Activated T-helper 9 cell treated with anti-CD3 and anti-CD28 coated beads, Interleukin-2, amount 50 U/mL, for 16 hours (primary cell): ENCODE data around the gene ZNF100.
"Not testable (repeated sequence)": the region's sequence is repeated elsewhere in the genome, so short reads cannot be mapped to it uniquely, and the experiment has no call there.

Experiments
- DNase-seq: peaks from one replicate; pipeline ENCODE4 v3.0.0-alpha.2; 2020; ENCODE audit warnings: low read depth

The ZNF100 gene

GRCh38 chr19:21704320-21704719 is 63.1 kb downstream of the ZNF100 start:
- no peak for DNase-seq

- no peak for DNase-seq
Measured at GRCh38 chr19:21699197-21699596, 68.2 kb downstream of the ZNF100 start.

GRCh38 chr19:21698215-21698614 is 69.2 kb downstream of the ZNF100 start:
- no peak for DNase-seq

DNA sequence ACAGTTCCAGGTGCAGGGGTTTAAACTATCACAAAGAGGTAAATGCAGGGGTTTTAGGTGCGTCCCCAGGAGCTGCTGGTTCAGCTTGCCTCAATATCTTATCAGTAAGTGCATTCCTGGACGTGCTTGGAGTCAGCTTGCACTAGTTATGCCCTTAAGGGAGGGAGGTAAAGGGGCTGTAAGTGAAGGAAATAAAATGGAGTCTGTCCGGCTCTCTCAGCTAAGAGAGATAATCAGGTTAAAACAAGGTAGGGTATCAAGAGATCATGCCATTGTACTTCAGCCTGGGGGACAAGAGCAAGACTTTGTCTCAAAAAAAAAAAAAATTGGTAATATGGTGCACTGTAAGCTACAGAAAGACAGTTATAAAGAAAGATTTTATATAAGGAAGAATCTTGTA is 69.7 kb downstream of the ZNF100 start:
- no peak for DNase-seq

DNA sequence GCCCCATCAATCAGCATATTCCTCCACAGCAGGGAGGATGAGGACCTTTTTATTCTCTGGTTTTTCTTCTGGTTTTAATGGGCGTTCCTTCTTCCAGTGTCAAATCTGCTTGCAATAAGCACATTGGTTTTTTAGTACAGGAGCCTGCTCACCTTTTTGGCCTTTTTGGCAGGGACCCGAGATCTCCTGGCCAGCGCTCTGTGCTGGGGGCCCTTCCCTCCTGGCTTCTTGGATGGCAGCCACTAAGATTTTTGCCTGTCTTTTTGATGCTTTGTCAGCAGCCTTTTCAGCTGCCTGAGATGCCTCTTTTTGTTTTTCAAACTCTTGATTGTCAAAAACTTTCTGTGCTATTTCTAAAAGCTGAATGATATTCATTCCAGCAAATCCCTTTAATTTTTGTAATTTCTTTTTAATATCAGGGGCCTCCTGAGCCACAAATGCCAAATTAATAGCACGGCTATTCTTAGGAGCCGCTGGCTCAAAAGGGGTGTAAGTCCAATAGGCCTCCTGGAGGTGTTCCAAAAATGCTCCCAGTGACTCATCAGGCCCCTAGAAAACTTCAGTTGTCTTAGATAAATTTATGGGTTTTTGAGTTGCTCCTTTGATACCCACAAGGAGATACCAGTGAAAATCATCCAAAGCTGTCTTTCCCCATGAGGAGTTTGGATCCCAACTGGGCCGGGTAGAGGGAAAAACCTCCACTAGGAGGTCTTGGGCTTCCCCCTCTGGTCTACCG is 73.0 kb downstream of the ZNF100 start:
- no peak for DNase-seq

DNA sequence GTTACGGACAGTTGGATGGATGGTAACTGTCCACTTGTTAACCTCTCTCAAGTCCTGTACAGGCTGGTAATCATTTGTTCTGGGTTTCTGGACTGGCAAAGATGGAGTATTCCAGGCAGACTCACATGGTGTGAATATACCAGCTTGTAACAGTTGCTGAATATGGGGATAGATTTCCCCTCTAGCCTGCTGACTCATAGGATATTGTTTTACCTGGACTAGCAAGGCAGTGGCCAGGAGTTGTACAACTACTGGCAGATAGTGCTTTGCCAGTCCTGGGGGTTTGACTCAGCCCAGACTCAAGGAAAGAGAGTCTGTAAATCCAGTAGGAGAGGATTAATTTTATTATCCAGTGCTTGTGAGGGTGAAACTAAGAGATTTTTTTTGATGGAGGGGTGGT is 74.0 kb downstream of the ZNF100 start:
- DNase-seq = no peak

DNA sequence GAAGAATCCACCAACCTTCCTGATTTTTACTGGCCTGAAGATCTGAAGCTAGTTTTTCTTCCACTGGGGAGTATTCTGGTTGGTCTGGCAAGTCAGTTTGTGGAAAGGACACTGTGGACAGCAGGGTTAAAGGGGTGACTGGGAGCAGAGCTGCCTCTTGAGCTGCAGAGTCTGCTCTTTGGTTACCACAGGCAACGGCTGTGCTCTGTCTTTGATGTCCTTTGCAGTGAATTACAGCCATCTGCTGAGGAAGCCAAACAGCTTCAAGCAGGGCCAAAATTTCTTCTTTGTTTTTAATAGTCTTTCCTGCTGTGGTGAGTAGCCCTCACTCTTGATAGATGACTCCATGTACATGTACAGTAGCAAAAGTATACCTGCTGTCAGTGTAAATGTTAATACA is 75.7 kb downstream of the ZNF100 start:
- no peak for DNase-seq

GRCh38 chr19:21688464-21688863 is 78.9 kb downstream of the ZNF100 start:
- DNase-seq = no peak

DNA sequence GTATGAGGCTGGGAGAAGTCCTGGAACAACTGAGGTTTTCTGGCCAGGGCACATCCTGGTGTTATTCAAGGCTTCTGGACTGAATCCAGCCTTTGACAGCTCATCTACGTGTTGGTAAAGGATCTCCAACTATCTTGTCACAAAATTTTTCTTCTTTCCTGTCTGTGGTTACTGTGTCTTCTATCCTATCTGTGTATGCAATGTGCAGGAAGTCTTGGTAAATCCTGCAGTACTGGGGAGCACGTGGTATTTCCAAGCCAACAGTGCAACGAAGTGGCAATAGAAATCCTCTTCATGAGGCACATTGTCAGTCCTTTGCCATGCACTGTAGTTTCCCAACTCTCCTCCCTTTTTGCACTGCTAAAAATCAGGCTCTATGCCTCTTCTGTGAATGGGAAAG is 86.7 kb downstream of the ZNF100 start:
- DNase-seq = no peak

DNA sequence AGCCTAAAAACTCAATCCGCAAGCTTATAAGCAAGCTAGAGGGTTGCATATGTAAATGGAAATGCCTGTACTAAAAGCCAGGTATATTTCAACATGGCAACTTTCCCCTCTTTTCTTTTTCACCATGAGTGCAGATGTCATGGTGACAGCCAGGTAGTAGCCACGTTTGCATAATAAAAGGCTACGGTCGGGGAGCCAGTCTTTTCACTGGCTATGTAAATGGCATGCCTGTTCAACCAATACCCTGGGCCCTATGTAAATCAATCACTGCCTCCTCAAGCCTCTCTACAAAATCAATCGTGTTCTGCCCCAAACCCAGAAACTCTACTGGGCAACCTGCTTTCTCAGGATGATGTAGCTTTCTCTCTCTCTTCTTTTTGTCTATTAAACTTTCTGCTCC is 87.4 kb downstream of the ZNF100 start:
- DNase-seq = no peak

DNA sequence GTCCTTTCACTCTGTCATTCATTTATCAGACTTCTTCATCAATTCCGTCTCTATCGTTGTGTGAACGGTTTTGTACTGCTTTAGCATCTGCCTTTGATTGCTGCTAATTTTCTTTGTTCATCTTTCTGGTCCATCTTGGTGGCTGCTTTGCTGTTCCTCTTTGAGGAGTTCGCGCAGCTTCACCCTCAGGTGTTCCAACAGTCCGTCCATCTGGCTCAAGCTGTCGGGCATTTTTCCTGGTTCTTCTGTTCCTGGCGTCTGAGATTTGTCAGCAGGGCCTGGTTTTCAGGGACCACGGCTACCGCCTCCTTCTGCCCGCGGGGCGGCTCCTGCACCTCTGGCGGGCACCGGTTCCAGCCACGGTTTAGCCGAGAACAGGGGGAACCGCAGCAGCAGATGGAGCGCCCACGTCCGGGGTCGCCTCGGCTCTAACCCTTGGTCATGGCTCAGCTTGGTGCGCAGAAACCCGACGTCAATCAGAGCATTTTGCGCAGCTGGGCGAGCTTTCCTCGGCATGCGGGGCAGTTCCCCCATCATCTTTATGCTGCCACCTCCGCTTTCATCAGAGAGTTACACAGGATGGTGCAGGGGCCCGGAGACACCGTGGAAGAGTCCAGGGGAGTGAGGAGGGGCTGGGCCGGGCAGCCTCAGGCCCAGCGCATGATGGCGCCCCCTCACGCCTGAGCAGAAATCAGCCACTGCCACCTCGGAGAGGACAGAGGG is 89.5 kb downstream of the ZNF100 start:
- DNase-seq = no peak

DNA sequence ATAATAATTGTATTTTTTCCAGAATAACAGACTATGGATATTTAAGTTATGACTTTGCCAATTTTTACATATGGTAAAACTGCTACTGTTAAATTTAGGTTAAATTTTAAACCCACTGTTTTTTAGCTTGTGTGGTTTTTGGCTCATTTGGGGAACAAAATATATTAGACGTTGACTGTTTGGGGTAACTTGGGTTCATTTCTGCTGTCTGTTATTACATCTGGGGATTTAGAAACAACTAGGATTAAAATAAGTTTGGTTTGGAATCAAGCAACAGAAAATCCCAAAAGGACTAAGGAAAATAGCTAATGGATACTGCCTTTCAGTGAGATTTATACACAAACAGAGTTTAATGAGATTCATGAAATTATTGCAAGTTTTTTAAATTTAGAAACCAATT is 92.9 kb downstream of the ZNF100 start:
- no peak for DNase-seq

GRCh38 chr19:21673479-21673878 is 93.9 kb downstream of the ZNF100 start:
- not testable (repeated sequence) for DNase-seq
